Astrocyte (in vitro differentiated cells and primary cell): Measurements from ENCODE around the gene THOC5.

Source experiments
- EZH2 ChIP-seq: IDR thresholded peaks from 2 replicates; pipeline ENCODE4 v1.6.1; 2012; ENCODE audit warnings: mild to moderate bottlenecking, low read length, inconsistent platforms; ENCODE audit not compliant: insufficient read depth
- TF ChIP-seq, protein P1 (sequence below): IDR thresholded peaks from 2 replicates; pipeline ENCODE4 v1.5.1; 2011; ENCODE audit warnings: low read depth, mild to moderate bottlenecking, inconsistent platforms, low read length, moderate library complexity; ENCODE audit not compliant: insufficient read depth

DNA sequence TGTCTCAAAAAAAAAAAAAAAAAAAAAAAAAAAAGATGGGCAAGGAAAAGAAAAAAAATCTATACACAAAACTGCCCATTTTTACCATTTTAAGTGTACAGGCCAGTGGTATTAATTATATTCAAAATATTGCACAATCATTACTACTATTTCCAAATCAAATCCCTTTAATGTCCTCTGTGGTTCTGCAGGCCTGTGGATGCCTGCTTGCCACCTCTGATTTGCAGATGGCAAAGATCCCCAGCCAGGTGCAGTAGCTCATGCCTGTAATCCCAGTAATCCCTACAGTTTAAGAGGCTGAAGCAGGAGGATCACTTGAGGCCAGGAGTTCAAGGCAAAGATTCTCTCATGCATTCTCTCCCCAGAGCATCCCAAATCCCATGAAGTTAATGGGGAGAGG is 95.0 kb downstream of the THOC5 start:
- TF ChIP-seq, protein P1, sequence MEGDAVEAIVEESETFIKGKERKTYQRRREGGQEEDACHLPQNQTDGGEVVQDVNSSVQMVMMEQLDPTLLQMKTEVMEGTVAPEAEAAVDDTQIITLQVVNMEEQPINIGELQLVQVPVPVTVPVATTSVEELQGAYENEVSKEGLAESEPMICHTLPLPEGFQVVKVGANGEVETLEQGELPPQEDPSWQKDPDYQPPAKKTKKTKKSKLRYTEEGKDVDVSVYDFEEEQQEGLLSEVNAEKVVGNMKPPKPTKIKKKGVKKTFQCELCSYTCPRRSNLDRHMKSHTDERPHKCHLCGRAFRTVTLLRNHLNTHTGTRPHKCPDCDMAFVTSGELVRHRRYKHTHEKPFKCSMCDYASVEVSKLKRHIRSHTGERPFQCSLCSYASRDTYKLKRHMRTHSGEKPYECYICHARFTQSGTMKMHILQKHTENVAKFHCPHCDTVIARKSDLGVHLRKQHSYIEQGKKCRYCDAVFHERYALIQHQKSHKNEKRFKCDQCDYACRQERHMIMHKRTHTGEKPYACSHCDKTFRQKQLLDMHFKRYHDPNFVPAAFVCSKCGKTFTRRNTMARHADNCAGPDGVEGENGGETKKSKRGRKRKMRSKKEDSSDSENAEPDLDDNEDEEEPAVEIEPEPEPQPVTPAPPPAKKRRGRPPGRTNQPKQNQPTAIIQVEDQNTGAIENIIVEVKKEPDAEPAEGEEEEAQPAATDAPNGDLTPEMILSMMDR = no peak
- no peak for TF ChIP-seq EZH2
